SU-DHL-6 (cell line): ENCODE measurements around the gene SFTPA2.
"Not testable (repeated sequence)": the region's sequence is repeated elsewhere in the genome, so short reads cannot be mapped to it uniquely, and the experiment has no call there.

Source experiments
- H2AFZ ChIP-seq: fragments of 200-600 bp; sonication (generic); 2 replicates; pipeline ENCODE4 v1.6.1; 2014; ENCODE audit warnings: low read depth, mild to moderate bottlenecking, moderate library complexity, mixed read lengths, antibody characterized with exemption, low read length; ENCODE audit not compliant: severe bottlenecking
- H3F3A ChIP-seq: fragments of 200-600 bp; shearing (Covaris generic); 2 replicates; pipeline ENCODE4 v1.6.0; 2016; ENCODE audit warnings: antibody characterized with exemption, mild to moderate bottlenecking; ENCODE audit not compliant: insufficient read depth
- H3K27ac ChIP-seq: fragments of 200-600 bp; sonication (generic); 2 replicates; pipeline ENCODE4 v1.5.1; 2016; ENCODE audit warnings: low read depth, mild to moderate bottlenecking, low read length, moderate library complexity, mixed read lengths
- H3K27me3 ChIP-seq: fragments of 200-600 bp; sonication (generic), shearing (Covaris generic); 2 replicates; pipeline ENCODE4 v1.6.0; 2014; ENCODE audit warnings: mild to moderate bottlenecking, low read length
- H3K36me3 ChIP-seq: fragments of 200-600 bp; sonication (generic); 2 replicates; pipeline ENCODE4 v1.6.1; 2014; ENCODE audit warnings: mild to moderate bottlenecking, low read length, mixed read lengths
- H3K4me2 ChIP-seq: fragments of 300-600, 200-600 bp; shearing (Covaris generic), sonication (generic); 2 replicates; pipeline ENCODE4 v1.6.0; 2014; ENCODE audit warnings: low read length, low read depth, mild to moderate bottlenecking; ENCODE audit not compliant: poor library complexity, severe bottlenecking
- H3K4me3 ChIP-seq: fragments of 200-600 bp; sonication (generic); 2 replicates; pipeline ENCODE4 v1.5.1; 2014; ENCODE audit warnings: antibody characterized with exemption, low read length, mild to moderate bottlenecking, mixed read lengths; ENCODE audit not compliant: insufficient read depth, poor library complexity, severe bottlenecking
- H3K79me2 ChIP-seq: fragments of 200-600 bp; sonication (generic); 2 replicates; pipeline ENCODE4 v1.6.1; 2014; ENCODE audit warnings: mild to moderate bottlenecking, low read length, moderate library complexity; ENCODE audit not compliant: insufficient read depth
- H3K9ac ChIP-seq: fragments of 200-600 bp; sonication (generic); 2 replicates; pipeline ENCODE4 v1.7.0; 2014; ENCODE audit warnings: mild to moderate bottlenecking, low read length
- H3K9me2 ChIP-seq: fragments of 200-600 bp; sonication (generic); replicated peaks from 2 replicates; pipeline ENCODE4 v1.6.1; 2014; ENCODE audit warnings: low read length; ENCODE audit not compliant: insufficient read depth
- H3K9me3 ChIP-seq: fragments of 200-600 bp; sonication (generic); 2 replicates; pipeline ENCODE4 v1.6.1; 2014; ENCODE audit warnings: low read length, mixed read lengths; ENCODE audit not compliant: insufficient read depth
- H4K20me1 ChIP-seq: fragments of 200-600 bp; sonication (generic); 2 replicates; pipeline ENCODE4 v1.6.1; 2014; ENCODE audit warnings: low read depth, mild to moderate bottlenecking, antibody characterized with exemption, low read length, moderate library complexity, mixed read lengths

SFTPA2 gene

GRCh38 chr10:79517567-79517966 is 42.6 kb downstream of the SFTPA2 start:
- not testable (repeated sequence) for H3K4me2 ChIP-seq, H3K4me3 ChIP-seq, H3K36me3 ChIP-seq, H3K27me3 ChIP-seq, H3F3A ChIP-seq, H3K9me2 ChIP-seq, H3K9me3 ChIP-seq, H3K27ac ChIP-seq, H4K20me1 ChIP-seq, H3K9ac ChIP-seq, H2AFZ ChIP-seq, H3K79me2 ChIP-seq

GRCh38 chr10:79516532-79517205 is 43.5 kb downstream of the SFTPA2 start:
- not testable (repeated sequence) for H3K9ac ChIP-seq, H3K27me3 ChIP-seq, H3K9me3 ChIP-seq, H3K9me2 ChIP-seq, H3K79me2 ChIP-seq, H3F3A ChIP-seq, H3K4me3 ChIP-seq, H2AFZ ChIP-seq, H4K20me1 ChIP-seq, H3K36me3 ChIP-seq, H3K4me2 ChIP-seq, H3K27ac ChIP-seq

- not testable (repeated sequence) for H4K20me1 ChIP-seq, H3K27me3 ChIP-seq, H3K79me2 ChIP-seq, H3K36me3 ChIP-seq, H3K9ac ChIP-seq, H3F3A ChIP-seq, H3K4me2 ChIP-seq, H3K9me3 ChIP-seq, H3K4me3 ChIP-seq, H2AFZ ChIP-seq, H3K9me2 ChIP-seq, H3K27ac ChIP-seq
Observed at GRCh38 chr10:79511891-79512583, 48.2 kb downstream of the SFTPA2 start, which contains the start of gene EIF5AL1. EIF5AL1 (plus strand) TSS chr10:79512533; CDS start chr10:79512650, 117 bp downstream.

GRCh38 chr10:79509934-79510508 is 50.2 kb downstream of the SFTPA2 start:
- H3K9me3 ChIP-seq, H3K27ac ChIP-seq, H3K9ac ChIP-seq, H3K36me3 ChIP-seq, H3K4me2 ChIP-seq, H3F3A ChIP-seq, H3K9me2 ChIP-seq, H3K79me2 ChIP-seq, H3K4me3 ChIP-seq, H4K20me1 ChIP-seq, H3K27me3 ChIP-seq, H2AFZ ChIP-seq: not testable (repeated sequence)

GRCh38 chr10:79509306-79509933 is 50.8 kb downstream of the SFTPA2 start:
- not testable (repeated sequence) for H3K27me3 ChIP-seq, H3K9me2 ChIP-seq, H3K36me3 ChIP-seq, H2AFZ ChIP-seq, H3K9ac ChIP-seq, H3K9me3 ChIP-seq, H3K4me3 ChIP-seq, H3F3A ChIP-seq, H3K79me2 ChIP-seq, H3K4me2 ChIP-seq, H4K20me1 ChIP-seq, H3K27ac ChIP-seq

GRCh38 chr10:79508245-79508644 is 52.0 kb downstream of the SFTPA2 start:
- H3K27ac ChIP-seq, H3K9me3 ChIP-seq, H3K36me3 ChIP-seq: not testable (repeated sequence)

More at GRCh38 chr10:79508245-79508644, 52.0 kb downstream of the SFTPA2 start:
- not testable (repeated sequence) for H2AFZ ChIP-seq, H3K9ac ChIP-seq, H3K9me2 ChIP-seq, H4K20me1 ChIP-seq, H3K27me3 ChIP-seq, H3K4me2 ChIP-seq, H3F3A ChIP-seq, H3K4me3 ChIP-seq, H3K79me2 ChIP-seq
